Small intestine (tissue), 7 donors: Measurements from ENCODE around the gene USP5. TPM values are rescaled to one million over a fixed set of nuclear protein-coding genes. Genes with fewer than 3 reads are reported as not detected.

ENCODE experiments used
- DNase-seq, 2 donors: peaks; one replicate each; pipeline versions ENCODE4 v3.0.0 to v3.0.0-alpha.2; 2013
- FAIRE-seq: peaks from 2 replicates; lab custom pipeline; 2012; peaks lifted over from hg19 to GRCh38; lab: Jason Lieb, UNC
- H3K27ac ChIP-seq, 3 donors: one replicate each; pipeline ENCODE4 v1.5.1; 2013; ENCODE audit warnings: low read length in 2 of 3, mild to moderate bottlenecking in 2 of 3, control low read depth in 1 of 3, inconsistent platforms in 1 of 3, low read depth in 1 of 3, moderate library complexity in 1 of 3
- H3K27me3 ChIP-seq, 3 donors: one replicate each; pipeline ENCODE4 v1.6.1; 2013; ENCODE audit warnings: low read length in 3 of 3, inconsistent platforms in 1 of 3; ENCODE audit not compliant: control insufficient read depth in 3 of 3, insufficient read depth in 3 of 3
- H3K36me3 ChIP-seq, 3 donors: one replicate each; pipeline ENCODE4 v1.6.1; 2013; ENCODE audit warnings: low read length in 3 of 3, inconsistent platforms in 1 of 3, low read depth in 1 of 3, mild to moderate bottlenecking in 1 of 3, moderate library complexity in 1 of 3; ENCODE audit not compliant: control insufficient read depth in 3 of 3, insufficient read depth in 2 of 3
- H3K4me1 ChIP-seq, 3 donors: one replicate each; pipeline ENCODE4 v1.6.1; 2013; ENCODE audit warnings: low read length in 2 of 3, inconsistent platforms in 1 of 3, low read depth in 1 of 3, mild to moderate bottlenecking in 1 of 3, moderate library complexity in 1 of 3; ENCODE audit not compliant: control insufficient read depth in 3 of 3, insufficient read depth in 2 of 3
- H3K4me3 ChIP-seq, 3 donors: one replicate each; pipeline ENCODE4 v1.5.1; 2013; ENCODE audit warnings: low read length in 3 of 3, control low read depth in 1 of 3, inconsistent platforms in 1 of 3, low read depth in 1 of 3, mild to moderate bottlenecking in 1 of 3, moderate library complexity in 1 of 3
- H3K9me3 ChIP-seq, 2 donors: one replicate each; pipeline ENCODE4 v1.6.1; 2013; ENCODE audit warnings: low read depth in 1 of 2, low read length in 1 of 2; ENCODE audit not compliant: control insufficient read depth in 2 of 2, insufficient read depth in 1 of 2
- WGBS, 3 donors: extraction: QIAGEN DNeasy Blood & Tissue Kit; methylation state at CpG; one replicate each; pipeline ENCODE4 v1.1.7; 2013; 5-methylcytosine and 5-hydroxymethylcytosine counted together
- polyA plus RNA-seq, 4 donors: library from polyadenylated mRNA; stranded (reverse) in 3 of 4; unstranded in 1 of 4; fragments of 200-250 nt in 3 of 4; fragments of 120-200 nt in 1 of 4; gene quantifications; one replicate each; pipeline versions ENCODE4 v1.2.1 to v1.2.3, GENCODE V29; 2013
- donor health status: healthy with polysubstance abuse.
- donor health status: control.
- donor health status: control.
- donor health status: Bipolar disorder and iron deficiency.
- donor health status: healthy.

The USP5 gene
- polyA plus RNA-seq, 4 donors: 31.9 to 54.0 (median 39.2) TPM

GRCh38 chr12:6827982-6828780, 23.8 kb upstream of the USP5 start, which contains the start of gene P3H3:
TSS of gene P3H3 (plus strand) at chr12:6828407. CDS start at chr12:6828441, 34 bp downstream.
- Histone ChIP-seq H3K36me3 (peaks cover 0 to 31% (median 0%) of the 10 kb centered on the region in 3 donors), H3K4me1 (peaks cover 0 to 19% (median 7%) of the 10 kb centered on the region in 3 donors), H3K27ac (peak within 1 kb of the TSS in 2 of 3 donors; percentile 67 to 85), H3K27me3 (peaks cover 0 to 40% (median 2%) of the 10 kb centered on the region in 3 donors), H3K4me3 (peak within 1 kb of the TSS; percentile 48 to 96 (median 57)), H3K9me3 (no peaks in the 10 kb centered on the region)
- 0 to 2% (median 2%) methylated on average over 38 to 60 of the region's 60 CpGs for WGBS, 3 donors
- FAIRE-seq (no peak), DNase-seq (peak in 1 of 2 donors; percentile 70)

- H3K27me3 ChIP-seq: peaks cover 0 to 32% (median 2%) of the 10 kb centered on the region in 3 donors
- H3K27ac ChIP-seq: peak overlapping the region in 2 of 3 donors; percentile 67 to 85
- no peaks in the 10 kb centered on the region for H3K9me3 ChIP-seq
- H3K4me3 ChIP-seq: peak overlapping the region; percentile 48 to 96 (median 57)
- peaks cover 0 to 39% (median 0%) of the 10 kb centered on the region in 3 donors for H3K36me3 ChIP-seq
- FAIRE-seq (no peak), DNase-seq (peak in 1 of 2 donors; percentile 84)
- peaks cover 0 to 23% (median 7%) of the 10 kb centered on the region in 3 donors for H3K4me1 ChIP-seq
- WGBS, 3 donors: 0 to 2% (median 1%) methylated on average over 57 to 71 of the region's 71 CpGs
Measured at GRCh38 chr12:6828781-6829535, 23.0 kb upstream of the USP5 start.

- 24 to 44% (median 30%) methylated on average over 18 to 19 of the region's 19 CpGs for WGBS, 3 donors
- peaks cover 0 to 40% (median 0%) of the 10 kb centered on the region in 3 donors for H3K36me3 ChIP-seq
- peak overlapping the region in 1 of 3 donors; percentile 85 for H3K27ac ChIP-seq
- H3K4me3 ChIP-seq: peak overlapping the region in 2 of 3 donors; percentile 57 to 96
- no peaks in the 10 kb centered on the region for H3K9me3 ChIP-seq
- peaks cover 0 to 25% (median 7%) of the 10 kb centered on the region in 3 donors for H3K4me1 ChIP-seq
- no peak for DNase-seq
- H3K27me3 ChIP-seq: peaks cover 0 to 25% (median 0%) of the 10 kb centered on the region in 3 donors
- FAIRE-seq: no peak
Measured at GRCh38 chr12:6829536-6830220, 22.3 kb upstream of the USP5 start.

- Histone ChIP-seq H3K4me1 (peaks cover 0 to 23% (median 7%) of the 10 kb centered on the region in 3 donors), H3K36me3 (peaks cover 0 to 40% (median 0%) of the 10 kb centered on the region in 3 donors), H3K9me3 (no peaks in the 10 kb centered on the region), H3K4me3 (no peak overlapping the region), H3K27me3 (peaks cover 0 to 18% (median 0%) of the 10 kb centered on the region in 3 donors), H3K27ac (no peak overlapping the region)
- no peak for DNase-seq
- 79 to 91% (median 88%) methylated on average over 11 of the region's 11 CpGs for WGBS, 3 donors
- FAIRE-seq: no peak
Measured at GRCh38 chr12:6830286-6830890, 21.6 kb upstream of the USP5 start.

- no peak overlapping the region for H3K4me3 ChIP-seq
- no peak for FAIRE-seq
- peaks cover 0 to 14% (median 0%) of the 10 kb centered on the region in 3 donors for H3K27me3 ChIP-seq
- H3K36me3 ChIP-seq: peaks cover 0 to 40% (median 0%) of the 10 kb centered on the region in 3 donors
- H3K9me3 ChIP-seq: no peaks in the 10 kb centered on the region
- DNase-seq: no peak
- 84 to 92% (median 91%) methylated on average over 6 of the region's 6 CpGs for WGBS, 3 donors
- H3K27ac ChIP-seq: no peak overlapping the region
- H3K4me1 ChIP-seq: peaks cover 0 to 23% (median 7%) of the 10 kb centered on the region in 3 donors
Measured at GRCh38 chr12:6830999-6831398, 21.0 kb upstream of the USP5 start.

- no peak overlapping the region for H3K4me3 ChIP-seq
- 84 to 93% (median 87%) methylated on average over 10 to 12 of the region's 12 CpGs for WGBS, 3 donors
- no peak for FAIRE-seq
Measured at GRCh38 chr12:6831450-6831995, 20.4 kb upstream of the USP5 start.

GRCh38 chr12:6832125-6832524, 19.8 kb upstream of the USP5 start:
- no peak for FAIRE-seq
- Histone ChIP-seq H3K27ac (no peak overlapping the region), H3K27me3 (peaks cover 0 to 7% (median 0%) of the 10 kb centered on the region in 3 donors), H3K4me3 (no peak overlapping the region), H3K36me3 (peaks cover 0 to 45% (median 0%) of the 10 kb centered on the region in 3 donors), H3K4me1 (peaks cover 0 to 20% (median 7%) of the 10 kb centered on the region in 3 donors), H3K9me3 (no peaks in the 10 kb centered on the region)
- DNase-seq: no peak
- WGBS, 3 donors: 86 to 96% (median 92%) methylated on average over 4 of the region's 4 CpGs

More at GRCh38 chr12:6831450-6831995, 20.4 kb upstream of the USP5 start:
- H3K27ac ChIP-seq: no peak overlapping the region
- peaks cover 0 to 8% (median 0%) of the 10 kb centered on the region in 3 donors for H3K27me3 ChIP-seq
- H3K36me3 ChIP-seq: peaks cover 0 to 41% (median 0%) of the 10 kb centered on the region in 3 donors
- no peak for DNase-seq
- H3K4me1 ChIP-seq: peaks cover 0 to 23% (median 7%) of the 10 kb centered on the region in 3 donors
- no peaks in the 10 kb centered on the region for H3K9me3 ChIP-seq
